ENCODE data around the gene CBLB. TPM values are rescaled to one million over a fixed set of nuclear protein-coding genes. Genes with fewer than 3 reads are reported as not detected.

CBLB gene
- total and polyA plus RNA-seq, 9 of the 15 experiments (the other 6 are each of a cell fraction or from before 2014, with no cell fraction given) = 1.8 to 8.1 (median 5.3) TPM

GRCh38 chr3:105614288-105615030, 254.4 kb downstream of the CBLB start:
- no peaks in the 10 kb centered on the region for H3K36me3 ChIP-seq (ENCODE audit: control insufficient read depth, insufficient read depth, low read length)
- no peaks in the 10 kb centered on the region for H3K9me3 ChIP-seq (replicated peaks; ENCODE audit: control insufficient read depth, insufficient read depth, low read depth, low read length)
- ChIA-PET POLR2A (interaction anchor here (0.7 kb wide), 1 partner anchor 12 kb away, joined by 3 read pairs; no protein-coding TSS in a partner anchor), CTCF (ENCODE audit: low intra/inter-chr PET ratio) (no interaction called here)
- H3K4me2 ChIP-seq (ENCODE audit: insufficient read depth, low read length) = peak overlapping the region; percentile 25; the same call in 1 of the 2 replicates
- no peaks in the 10 kb centered on the region for H4K20me1 ChIP-seq (replicated peaks; ENCODE audit: control insufficient read depth, insufficient read depth, low read length)
- H2AFZ ChIP-seq (ENCODE audit: low read depth, low read length) = no peak overlapping the region
- no peaks in the 10 kb centered on the region for H3K27me3 ChIP-seq (ENCODE audit: control insufficient read depth in 2 of 2, insufficient read depth in 2 of 2, low read length in 2 of 2)
- no TSS peak for BruUV-seq (replicated peaks)
- FAIRE-seq = peak; percentile 92
- H3K79me2 ChIP-seq (ENCODE audit: control insufficient read depth, insufficient read depth, low read length) = no peaks in the 10 kb centered on the region
- peaks cover 5 to 23% of the 10 kb centered on the region in 2 experiments; a peak in 4 of 5 replicates for H3K4me1 ChIP-seq (replicated peaks in 1 of 2; ENCODE audit: control insufficient read depth in 2 of 2, insufficient read depth in 2 of 2, low read length in 2 of 2)
- no peak overlapping the region for H3K4me3 ChIP-seq
- H3K9ac ChIP-seq (ENCODE audit: insufficient read depth in 1 of 2, low read depth in 2 of 2, low read length in 2 of 2) = no peak overlapping the region
- intact Hi-C loops (cut with micrococcal nuclease) (no loop called here), in situ Hi-C loops (cut with MboI) (no loop called here)
- DNase-seq (ENCODE audit: extremely low read depth in 1 of 4, low spot score in 3 of 4) = peak; percentile 36 to 81 (median 52)
- peak; percentile 94 for ATAC-seq
- no peak overlapping the region for H3K27ac ChIP-seq (ENCODE audit: extremely low read depth, low read depth, low read length)
- no peaks in the 10 kb centered on the region for H3K9me1 ChIP-seq (ENCODE audit: control insufficient read depth, insufficient read depth, low read length)
- TF ChIP-seq FOXA3 (CRISPR knock-in tag; conservative IDR thresholded peaks at IDR 0.05 in 1 of 2, IDR thresholded peaks at IDR 0.05 in 1 of 2) (peak in 1 of 2 experiments; percentile 77; a peak in 2 of 4 replicates), SUPT5H (IDR thresholded peaks at IDR 0.05) (no peak), MCM3 (IDR thresholded peaks at IDR 0.05) (no peak), POLR2B (IDR thresholded peaks at IDR 0.05; ENCODE audit: low read depth, partially characterized antibody) (no peak), HDGF (IDR thresholded peaks at IDR 0.05) (no peak), ZNF76 (CRISPR knock-in tag; IDR thresholded peaks at IDR 0.05; ENCODE audit: borderline replicate concordance) (no peak), SMARCC2 (IDR thresholded peaks at IDR 0.05; ENCODE audit: low read depth) (peak; percentile 81), TAF1 (IDR thresholded peaks at IDR 0.05; ENCODE audit: control insufficient read depth, extremely low read depth, insufficient read depth, low read length, severe bottlenecking) (no peak), ZBTB11 (CRISPR knock-in tag; IDR thresholded peaks at IDR 0.05) (0 out of 6 replicates have a peak, but pooled peaks of 1 of the 3 experiments have one; percentile 44), THRAP3 (IDR thresholded peaks at IDR 0.05; ENCODE audit: borderline replicate concordance) (no peak), JUND (IDR thresholded peaks at IDR 0.05; ENCODE audit: borderline replicate concordance, low read depth, low read length) (peak; percentile 46; the same call in 1 of the 2 replicates), JUND (tag; IDR thresholded peaks at IDR 0.05; ENCODE audit: borderline replicate concordance, low read depth, low read length) (peak; percentile 36; the same call in 2 of the 3 replicates), ZNF586 (CRISPR knock-in tag; conservative IDR thresholded peaks at IDR 0.05) (no peak), TEAD1 (CRISPR knock-in tag; IDR thresholded peaks at IDR 0.05) (peak; percentile 95 to 96), RBM34 (IDR thresholded peaks at IDR 0.05; ENCODE audit: borderline replicate concordance, insufficient read depth, low read length) (no peak)

Measured in K562 (cell line).